Gastroesophageal sphincter (tissue), 3 donors: ENCODE data around the gene EGF.

Experiments used
- CTCF ChIP-seq, 4 experiments: fragments of 200-600 bp in 2 of 4; fragments of 450-650 bp in 2 of 4; sonication (generic) in 1 of 4; IDR thresholded peaks; one replicate each; pipeline ENCODE4 v1.5.1; 2017 to 2019; ENCODE audit warnings: antibody characterized with exemption in 4 of 4, mild to moderate bottlenecking in 2 of 4, moderate library complexity in 2 of 4
- POLR2A ChIP-seq, 2 donors: fragments of 450-650 bp; IDR thresholded peaks; one replicate each; pipeline ENCODE4 v1.6.1; 2017; ENCODE audit warnings: antibody characterized with exemption in 2 of 2, mild to moderate bottlenecking in 2 of 2, moderate library complexity in 1 of 2

- TF ChIP-seq CTCF (IDR thresholded peaks at IDR 0.05) (no peak), POLR2A (IDR thresholded peaks at IDR 0.05) (no peak)
Observed at GRCh38 chr4:109944591-109944990, 31.9 kb downstream of the EGF start.
